HG02840 (cell line): ENCODE measurements around the gene REXO5.
A peak's percentile ranks its signal among the peaks of the same experiment; 100 is the strongest.

Experiments
- ATAC-seq: cut with Tn5 transposase; IDR thresholded peaks from one replicate; pipeline ENCODE4 v1.9.1; 2021; ENCODE audit warnings: mild to moderate bottlenecking, moderate library complexity, moderate number of reproducible peaks; ENCODE audit not compliant: unreplicated experiment, low FRiP score

Gene REXO5

DNA sequence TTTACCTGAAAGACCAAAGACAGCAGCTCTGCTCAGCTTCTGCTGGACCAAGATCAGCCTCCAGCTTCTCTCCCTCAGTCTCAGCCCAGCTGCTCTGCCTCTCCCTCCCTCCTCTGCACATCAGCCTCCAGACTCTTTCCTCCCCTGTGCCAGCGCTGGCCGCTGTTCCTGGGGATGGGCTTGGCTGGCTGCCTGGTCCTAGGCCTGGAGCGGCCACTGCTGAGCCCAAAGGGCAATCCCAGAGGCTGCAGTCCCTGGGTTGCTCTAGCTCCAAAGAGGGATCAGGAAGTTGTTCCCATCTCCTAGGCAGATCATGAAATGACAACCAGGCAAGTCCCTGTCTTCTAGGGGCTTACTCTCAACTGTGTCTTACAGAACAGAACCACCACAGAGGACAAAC, 62.6 kb downstream of the REXO5 start:
- ATAC-seq: no peak

DNA sequence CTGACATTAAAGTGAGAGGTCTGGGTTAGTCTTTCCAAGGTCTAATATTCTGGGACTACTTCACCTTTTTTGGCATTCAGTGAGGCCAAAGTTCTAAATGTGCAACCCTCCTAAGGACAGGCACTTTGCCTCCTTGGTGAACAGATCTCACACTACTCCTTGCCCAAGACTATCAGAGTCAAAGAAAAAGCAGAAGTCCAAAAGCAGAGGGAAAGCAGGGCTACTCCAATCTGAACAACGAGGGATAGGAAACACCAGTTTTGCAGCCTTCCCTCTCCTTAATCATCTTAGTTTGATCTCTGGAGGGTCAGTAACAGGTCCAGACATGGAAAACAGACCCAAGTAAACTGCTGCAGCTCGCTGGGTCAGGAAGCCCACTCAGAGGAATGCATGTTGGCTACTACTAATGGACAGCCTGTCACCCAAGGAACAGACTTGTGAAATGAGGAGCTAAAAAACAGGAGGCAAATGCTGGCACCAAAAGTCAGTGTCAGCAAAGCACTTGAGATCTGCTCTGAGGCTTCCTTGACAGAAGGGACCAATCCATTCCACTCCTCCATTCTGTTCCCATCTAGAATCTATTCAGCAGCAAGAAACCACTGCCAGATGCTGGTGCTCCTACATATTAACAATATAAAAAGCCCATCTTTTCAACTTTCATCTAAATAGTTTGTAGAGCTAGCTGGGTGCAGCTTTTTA, 63.9 kb downstream of the REXO5 start:
- no peak for ATAC-seq

GRCh38 chr16:20871258-20871657, 64.9 kb downstream of the REXO5 start:
- ATAC-seq: no peak

DNA sequence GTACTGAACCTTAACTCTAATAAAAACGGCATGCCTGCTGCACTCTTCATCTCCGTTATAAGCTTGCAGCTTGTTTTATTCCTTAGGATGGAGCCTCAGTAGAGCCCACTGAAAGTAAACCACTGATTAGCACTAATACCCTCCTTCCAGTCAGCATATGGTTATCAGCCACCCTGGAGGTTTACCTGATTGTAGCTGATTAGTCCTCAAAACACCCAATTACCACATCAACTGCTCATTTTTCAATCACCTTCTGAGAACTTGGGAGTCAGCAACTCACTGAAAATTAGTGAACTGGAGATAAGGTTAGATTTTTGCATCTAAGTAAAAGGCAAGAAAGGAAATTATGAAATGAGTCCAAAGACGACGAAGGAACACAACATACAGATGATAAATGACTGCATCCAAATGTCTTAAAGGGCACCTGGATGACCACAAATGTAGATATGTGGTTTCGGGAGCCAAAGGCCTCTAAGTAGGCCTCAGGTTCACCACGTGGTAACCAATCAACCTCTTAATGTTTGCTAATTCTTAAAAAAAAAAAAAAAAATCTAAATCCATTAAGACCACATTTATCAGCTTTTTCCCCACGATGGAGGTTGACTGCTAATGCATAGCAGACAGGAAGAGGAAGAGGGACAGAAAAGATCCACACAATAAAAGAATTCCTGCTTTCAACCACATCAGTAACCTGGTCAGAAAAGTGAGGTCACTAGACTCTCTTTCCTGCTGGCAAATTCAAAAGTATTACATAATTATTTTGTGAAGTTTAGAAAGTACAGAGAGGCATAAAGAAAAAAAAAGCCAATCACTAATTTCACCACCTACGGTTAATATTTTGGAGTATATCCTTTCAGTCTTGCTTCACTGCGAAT, 65.9 kb downstream of the REXO5 start:
- no peak for ATAC-seq

GRCh38 chr16:20873331-20873730, 67.0 kb downstream of the REXO5 start:
- ATAC-seq: no peak

- ATAC-seq: peak; percentile 6
Measured at GRCh38 chr16:20874088-20874581, 67.8 kb downstream of the REXO5 start.

- ATAC-seq: no peak
Measured at GRCh38 chr16:20875355-20875650, 69.0 kb downstream of the REXO5 start.

DNA sequence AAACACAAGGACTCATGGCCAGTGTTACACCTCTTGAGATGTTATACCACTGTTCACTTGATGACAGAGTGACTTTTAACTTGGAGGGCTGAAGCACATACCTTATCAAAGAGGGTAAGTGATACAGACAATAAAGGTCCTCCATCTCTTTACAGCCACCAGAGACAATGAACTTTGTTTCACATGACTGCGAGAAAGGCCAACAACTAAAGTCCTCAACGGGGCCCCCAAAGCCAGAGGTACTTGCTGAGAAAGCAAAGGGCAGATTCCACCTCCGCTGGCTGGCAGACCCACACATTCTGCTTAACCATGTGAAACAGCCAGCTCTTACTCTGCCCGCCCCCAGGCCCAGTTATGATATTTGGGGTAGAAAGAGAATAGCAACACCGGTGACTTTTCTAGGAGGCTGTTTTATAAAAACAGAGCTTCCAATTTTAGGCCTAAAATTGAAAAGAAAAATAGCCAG, 72.4 kb downstream of the REXO5 start:
- ATAC-seq: no peak

- no peak for ATAC-seq
Measured at GRCh38 chr16:20879175-20880040, 73.1 kb downstream of the REXO5 start.

DNA sequence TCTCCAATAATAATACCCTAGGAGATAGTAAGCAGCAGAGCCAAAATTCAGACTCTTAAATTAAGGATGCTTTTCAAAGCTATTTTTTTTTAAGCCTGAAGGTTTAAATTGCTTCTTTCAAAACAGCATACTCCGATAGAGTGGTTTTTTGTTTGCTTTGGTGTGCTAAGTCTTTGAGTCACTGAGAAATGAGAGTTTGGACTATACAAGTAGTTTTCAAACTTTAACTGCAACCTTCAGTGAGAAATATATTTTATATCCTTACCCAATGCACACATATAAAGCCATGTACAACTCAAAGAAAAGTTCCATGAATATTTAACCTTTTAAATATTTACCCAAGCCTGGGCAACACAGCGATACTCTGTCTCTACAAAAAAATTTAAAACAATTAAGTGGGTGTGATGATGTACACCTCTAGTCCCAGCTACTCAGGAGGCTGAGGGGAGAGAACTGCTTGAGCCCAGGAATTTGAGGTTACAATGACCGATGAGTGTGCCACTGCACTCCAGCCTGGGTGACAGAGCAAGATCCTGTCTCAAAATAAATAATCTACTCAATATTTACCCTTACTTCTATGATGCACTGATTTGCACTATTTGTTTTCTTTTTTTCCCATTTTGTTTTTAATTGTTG, 74.7 kb downstream of the REXO5 start:
- ATAC-seq: no peak

DNA sequence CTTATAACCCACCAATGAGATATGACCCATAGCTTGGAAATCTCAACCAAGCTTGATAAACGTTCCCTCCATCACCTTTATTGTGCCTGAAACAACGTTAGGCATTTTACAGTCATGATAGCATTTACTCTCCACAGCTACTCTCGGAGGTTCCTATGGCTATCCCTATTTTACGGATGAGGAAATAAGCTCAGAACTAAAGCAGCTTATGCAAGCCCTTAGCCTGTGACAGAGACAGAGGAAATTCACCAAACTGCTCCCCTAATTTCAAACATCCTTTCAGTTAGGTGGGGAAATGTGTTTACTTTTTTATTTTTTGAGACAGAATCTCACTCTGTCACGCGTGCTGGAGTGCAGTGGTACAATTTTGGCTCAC, 75.2 kb downstream of the REXO5 start:
- no peak for ATAC-seq

GRCh38 chr16:20883554-20884239, 77.4 kb downstream of the REXO5 start:
- no peak for ATAC-seq

DNA sequence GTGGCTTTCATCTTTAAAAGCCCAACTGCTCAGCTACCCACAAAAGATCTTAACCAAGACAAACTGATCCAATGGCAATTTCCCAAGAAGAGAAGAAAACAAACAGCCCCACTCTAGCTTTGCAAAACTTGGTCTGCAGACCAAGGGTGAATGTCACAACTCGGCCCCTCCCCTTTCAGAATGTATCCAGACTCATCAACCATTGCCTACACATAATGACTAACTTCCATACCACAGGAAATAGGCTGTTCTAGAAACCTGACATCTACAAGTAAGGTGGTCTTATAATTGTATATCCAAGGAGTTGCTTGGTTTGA, 77.9 kb downstream of the REXO5 start:
- ATAC-seq: no peak

- ATAC-seq: no peak
Measured at GRCh38 chr16:20886320-20886719, 80.0 kb downstream of the REXO5 start.

DNA sequence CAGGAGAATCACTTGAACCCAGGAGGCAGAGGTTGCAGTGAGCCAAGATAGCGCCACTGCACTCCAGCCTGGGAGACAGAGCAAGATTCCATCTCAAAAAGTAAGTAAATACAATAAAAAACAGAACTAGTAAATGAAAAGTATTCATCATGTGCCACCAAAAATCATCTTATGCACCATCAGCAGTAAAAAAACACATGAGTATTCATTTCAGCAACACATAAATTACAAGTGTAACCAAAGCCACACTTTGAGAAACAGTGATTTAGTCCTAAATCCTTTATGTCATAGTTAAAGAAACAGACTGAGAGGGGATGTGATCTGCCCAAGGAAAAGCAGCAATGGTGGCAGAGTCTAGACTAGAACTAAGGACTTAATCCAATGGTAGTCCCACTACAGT, 80.9 kb downstream of the REXO5 start:
- ATAC-seq: no peak

- no peak for ATAC-seq
Measured at GRCh38 chr16:20889625-20890275, 83.4 kb downstream of the REXO5 start.

GRCh38 chr16:20894388-20894787, 88.1 kb downstream of the REXO5 start:
- ATAC-seq: no peak

DNA sequence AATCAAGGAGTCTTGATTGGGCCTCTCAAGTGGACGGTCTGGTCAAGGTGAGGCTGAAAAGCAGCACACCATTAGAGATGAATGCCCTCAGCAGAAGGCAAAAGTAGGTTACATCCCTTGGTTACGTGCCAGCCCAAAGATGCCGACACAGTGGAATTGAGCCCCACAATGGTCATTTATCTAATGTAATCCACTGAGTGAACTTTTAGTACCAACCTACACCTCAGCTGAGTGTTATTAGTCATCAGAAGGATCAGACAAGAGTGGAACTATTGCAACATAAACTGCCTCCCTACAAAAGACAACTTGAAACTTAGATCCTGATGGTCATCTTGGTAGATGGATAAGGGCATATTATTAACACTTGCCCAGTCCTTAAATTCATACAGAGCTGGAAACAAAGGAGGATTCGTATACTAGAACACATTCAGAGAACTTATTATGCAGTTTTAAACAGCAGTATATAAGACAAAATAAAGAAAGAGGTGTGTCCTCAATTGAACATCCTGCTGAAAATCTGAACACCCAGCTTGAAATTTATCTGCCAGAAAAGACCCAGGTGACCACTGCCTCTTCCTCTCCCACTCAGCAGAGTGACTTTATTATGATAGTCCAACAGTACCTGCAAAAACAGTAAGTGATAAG, 91.0 kb downstream of the REXO5 start:
- ATAC-seq: no peak

DNA sequence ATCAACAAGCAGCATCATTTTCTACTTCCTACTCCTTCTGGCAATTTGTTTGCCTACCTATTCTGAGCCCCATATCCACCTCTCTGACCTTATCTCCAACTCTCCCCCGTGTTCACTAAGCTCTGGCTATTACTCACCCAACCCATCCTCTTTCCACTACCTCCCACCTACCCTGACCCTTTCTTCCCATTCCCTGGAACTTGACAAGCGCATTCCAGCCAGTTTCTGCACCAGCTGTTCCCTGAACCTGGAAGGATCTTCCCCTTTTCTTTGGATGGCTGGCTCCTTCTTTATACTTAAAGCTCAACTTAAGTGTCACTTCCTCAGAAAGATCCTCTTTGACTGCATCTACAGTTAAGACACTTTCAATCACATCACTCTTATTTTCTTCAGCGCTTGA, 91.6 kb downstream of the REXO5 start:
- no peak for ATAC-seq
